IPS-11a (cell line): Measurements from ENCODE around the gene BLACAT1.
"Not testable (repeated sequence)": the region's sequence is repeated elsewhere in the genome, so short reads cannot be mapped to it uniquely, and the experiment has no call there.

Source experiments
- H3K4me3 ChIP-seq: one replicate; pipeline ENCODE4 v1.5.1; 2013; ENCODE audit warnings: low read depth, low read length, control low read depth

Gene BLACAT1

DNA sequence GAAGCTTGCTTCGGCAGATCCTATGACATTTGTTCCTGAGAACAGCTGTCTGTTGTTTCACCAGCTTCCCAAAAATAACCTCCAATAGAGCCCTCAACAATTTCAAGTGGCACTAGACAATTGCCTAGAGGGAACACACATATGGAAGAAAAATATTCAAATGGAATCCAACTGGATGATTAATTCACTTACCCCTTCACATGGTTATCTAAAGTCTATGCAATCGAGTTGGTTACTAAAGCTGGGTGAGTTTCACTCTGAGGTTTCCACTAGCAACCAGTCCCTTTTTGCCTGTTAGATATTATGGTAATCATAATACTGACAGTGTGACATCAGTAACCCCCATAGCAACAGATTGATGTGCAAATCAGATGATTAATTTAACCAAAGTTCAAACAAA lies 34.0 kb downstream of the BLACAT1 start, which contains the start of gene LEMD1:
TSS of gene LEMD1 (minus strand) at position 259 of the 400 bp plus-strand sequence. CDS start 1,520 bp downstream, outside the sequence.
- no peak within 1 kb of the TSS for H3K4me3 ChIP-seq

DNA sequence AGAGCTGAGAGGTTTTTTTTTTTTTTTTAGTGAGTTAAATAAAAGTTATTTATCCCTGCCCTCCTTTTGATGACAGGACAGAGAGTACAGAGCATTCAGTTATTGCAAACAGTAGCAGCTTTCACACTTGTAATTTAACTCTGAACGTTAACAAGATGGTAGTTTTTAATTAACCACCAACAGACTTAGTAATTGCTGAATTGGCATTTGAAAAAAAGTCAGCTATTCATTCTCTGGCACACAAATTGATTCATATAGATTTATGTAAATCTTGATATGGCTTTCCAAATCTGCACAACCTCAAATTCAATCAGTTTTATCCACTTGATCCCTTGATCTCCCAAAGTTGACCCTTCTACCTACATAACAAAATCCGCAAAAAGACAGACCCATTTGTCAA lies 34.9 kb downstream of the BLACAT1 start:
- no peak overlapping the region for H3K4me3 ChIP-seq

DNA sequence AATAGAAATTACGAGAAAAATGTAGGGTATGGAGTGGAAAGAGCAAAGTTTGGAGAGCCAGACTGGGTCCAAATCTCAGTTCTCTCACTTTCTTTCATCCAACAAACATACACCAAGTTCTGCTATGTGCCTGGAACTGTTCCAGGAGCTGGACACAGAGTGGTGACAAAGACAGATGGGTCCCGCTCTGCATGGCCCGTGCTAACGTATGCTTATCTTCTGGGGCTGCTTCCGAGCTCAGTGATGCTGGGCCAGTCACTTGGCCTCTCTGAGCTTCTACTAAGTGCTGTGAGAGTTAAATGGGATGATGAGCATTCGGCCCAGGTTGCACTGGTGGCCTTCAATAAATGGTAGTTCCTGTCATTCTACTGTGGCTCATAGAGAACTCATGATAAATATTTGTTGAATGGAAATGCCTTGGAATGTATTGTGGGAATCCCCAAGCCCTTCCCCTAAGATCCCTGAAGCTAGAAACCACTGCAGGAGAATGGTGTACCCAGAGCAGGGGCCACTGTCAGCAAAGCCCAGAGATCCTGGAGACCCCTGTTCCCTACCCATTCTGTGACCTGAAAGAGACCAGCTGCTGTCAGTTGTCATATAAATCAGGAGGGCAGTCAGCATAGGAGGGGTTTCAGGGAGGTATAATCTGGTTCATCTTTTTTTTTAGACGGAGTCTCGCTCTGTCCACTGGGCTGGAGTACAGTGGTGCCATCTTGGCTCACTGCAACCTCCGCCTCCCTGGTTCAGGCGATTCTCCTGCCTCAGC lies 37.8 kb downstream of the BLACAT1 start:
- no peak overlapping the region for H3K4me3 ChIP-seq

DNA sequence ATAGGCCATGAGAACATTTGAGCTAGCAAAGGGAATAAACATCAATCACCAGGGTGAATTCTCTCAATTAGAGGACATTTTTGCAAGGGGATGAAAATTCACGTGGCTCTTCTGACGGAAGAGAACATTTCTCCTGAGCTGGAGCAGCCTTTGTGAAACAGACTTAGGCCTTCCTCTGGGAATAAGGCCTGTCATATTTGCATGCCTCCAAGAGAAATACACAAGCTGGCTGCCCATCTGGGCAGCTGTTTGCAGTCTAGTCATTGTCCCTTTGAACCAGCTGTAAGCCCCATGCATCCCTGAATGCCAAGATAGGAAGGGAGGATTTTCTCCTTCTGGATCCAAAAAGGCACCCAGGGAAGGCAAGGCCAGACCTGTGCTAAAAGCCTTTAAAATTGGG lies 39.5 kb downstream of the BLACAT1 start:
- H3K4me3 ChIP-seq: no peak overlapping the region

DNA sequence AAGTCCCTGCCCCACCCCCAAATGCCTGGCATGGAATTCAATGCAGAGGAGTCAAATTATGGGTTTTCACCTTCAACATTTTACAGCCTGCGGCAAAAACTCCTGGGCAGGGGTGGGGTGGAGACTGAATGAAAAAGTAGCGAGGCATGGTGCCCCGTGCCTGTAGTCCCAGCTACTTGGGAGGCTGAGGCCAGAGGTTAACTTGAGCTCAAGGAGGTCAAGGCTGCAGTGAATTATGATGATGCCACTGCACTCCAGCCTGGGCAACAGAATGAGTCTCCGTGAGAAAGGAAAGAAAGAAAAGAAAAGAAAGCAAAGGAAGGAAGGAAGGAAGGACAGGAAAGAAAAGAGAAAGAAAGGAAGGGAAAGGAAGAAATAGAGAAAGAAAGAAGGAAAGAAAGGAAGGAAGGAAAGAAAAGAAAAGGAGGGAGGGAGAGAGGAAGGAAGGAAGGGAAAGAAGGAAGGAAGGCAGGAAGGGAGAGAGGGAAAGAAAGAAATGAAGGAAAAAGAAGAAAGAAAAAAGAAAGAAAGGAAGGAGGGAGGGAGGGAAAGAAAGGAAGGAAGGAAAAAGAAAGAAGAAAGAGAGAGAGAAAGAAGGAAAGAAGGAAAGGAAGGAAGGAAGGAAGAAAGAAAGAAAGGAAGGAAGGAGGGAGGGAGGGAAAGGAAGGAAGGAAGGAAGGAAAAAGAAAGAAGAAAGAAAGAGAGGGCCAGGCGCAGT lies 45.1 kb downstream of the BLACAT1 start:
- no peak overlapping the region for H3K4me3 ChIP-seq

DNA sequence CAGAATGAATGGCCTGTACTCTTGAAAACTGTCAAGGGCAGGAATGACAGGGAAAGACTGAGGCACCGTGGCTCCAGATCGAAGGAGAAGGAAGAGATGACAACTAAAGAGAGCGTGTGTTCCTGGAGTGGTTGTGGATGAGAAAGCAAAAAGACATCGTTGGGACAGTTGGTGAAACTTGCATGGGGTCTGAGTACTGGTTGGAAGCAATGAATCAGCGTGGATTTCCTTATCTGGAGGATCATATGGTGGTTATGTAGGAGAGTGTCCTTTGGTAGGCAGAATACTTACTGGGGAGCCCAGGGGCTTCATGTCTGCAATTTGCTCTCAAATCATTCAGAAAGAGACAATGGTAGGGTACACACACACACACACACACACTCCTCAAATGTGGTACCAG lies 47.9 kb downstream of the BLACAT1 start:
- no peak overlapping the region for H3K4me3 ChIP-seq

DNA sequence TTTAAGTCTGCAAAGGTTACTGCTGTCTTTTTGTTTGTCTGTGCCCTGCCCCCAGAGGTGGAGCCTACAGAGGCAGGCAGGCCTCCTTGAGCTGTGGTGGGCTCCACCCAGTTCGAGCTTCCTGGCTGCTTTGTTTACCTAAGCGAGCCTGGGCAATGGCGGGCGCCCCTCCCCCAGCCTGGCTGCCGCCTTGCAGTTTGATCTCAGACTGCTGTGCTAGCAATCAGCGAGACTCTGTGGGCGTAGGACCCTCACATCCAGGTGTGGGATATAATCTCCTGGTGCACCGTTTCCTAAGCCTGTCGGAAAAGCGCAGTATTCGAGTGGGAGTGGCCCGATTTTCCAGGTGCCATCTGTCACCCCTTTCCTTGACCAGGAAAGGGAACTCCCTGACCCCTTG lies 49.6 kb downstream of the BLACAT1 start:
- not testable (repeated sequence) for H3K4me3 ChIP-seq
